DMS 273 treated with DMSO at 0.1 percent for 48 hours (cell line): ENCODE results near the gene KCNN3.

Source experiments
- DNase-seq: peaks from one replicate; lab custom pipeline; 2025; lab: John Stamatoyannopoulos, UW

The KCNN3 gene

DNA sequence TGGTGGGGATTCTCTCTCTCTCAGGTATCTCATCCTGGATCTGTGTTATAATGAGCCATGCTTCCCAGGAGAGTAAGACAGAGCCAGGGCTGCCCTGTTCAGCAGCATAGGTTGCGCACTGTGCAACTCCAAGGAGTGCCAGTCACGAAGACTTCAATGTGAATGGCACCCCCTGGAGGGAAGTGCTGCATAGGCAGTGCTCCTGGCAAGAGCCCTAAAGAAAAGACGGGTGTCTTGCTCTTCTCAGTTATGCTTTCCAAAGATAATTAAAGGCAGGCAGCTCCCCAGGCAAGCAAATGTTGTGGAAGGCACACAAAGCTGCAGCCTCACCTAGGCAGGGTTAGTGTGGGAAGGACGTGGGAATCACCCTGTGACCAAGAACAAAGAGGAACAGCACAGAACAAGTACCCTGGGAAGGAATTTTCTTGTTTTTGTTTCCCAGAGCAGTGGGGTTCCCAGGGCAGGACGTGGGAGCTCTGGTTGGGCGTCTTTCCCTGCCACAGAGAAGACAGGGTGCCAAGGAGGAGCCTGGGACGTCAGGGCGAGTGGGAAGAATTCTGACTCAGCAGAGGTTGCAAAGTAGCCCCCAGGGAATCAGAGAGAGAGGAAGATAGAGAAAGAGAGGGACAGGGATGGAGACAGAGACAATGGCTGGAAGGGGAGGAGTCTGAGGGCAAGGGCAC is 120.9 kb downstream of the KCNN3 start:
- no peak for DNase-seq

DNA sequence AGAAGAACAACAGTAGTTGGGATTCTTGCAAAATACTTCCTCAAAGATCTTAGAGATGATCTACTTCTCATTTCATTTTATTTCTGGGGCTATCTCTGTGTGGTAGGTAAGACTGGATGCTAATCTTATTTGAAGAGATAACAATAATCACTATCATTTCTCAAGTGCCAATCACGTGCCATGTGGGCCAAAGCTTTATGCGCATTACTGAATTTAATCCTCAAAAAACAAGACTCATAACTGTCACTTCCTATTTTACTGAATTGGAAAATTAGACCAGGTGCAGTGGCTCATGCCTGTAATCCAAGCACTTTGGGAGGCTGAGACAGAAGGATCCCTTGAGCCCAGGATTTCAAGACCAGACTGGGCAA is 121.7 kb downstream of the KCNN3 start:
- no peak for DNase-seq

DNA sequence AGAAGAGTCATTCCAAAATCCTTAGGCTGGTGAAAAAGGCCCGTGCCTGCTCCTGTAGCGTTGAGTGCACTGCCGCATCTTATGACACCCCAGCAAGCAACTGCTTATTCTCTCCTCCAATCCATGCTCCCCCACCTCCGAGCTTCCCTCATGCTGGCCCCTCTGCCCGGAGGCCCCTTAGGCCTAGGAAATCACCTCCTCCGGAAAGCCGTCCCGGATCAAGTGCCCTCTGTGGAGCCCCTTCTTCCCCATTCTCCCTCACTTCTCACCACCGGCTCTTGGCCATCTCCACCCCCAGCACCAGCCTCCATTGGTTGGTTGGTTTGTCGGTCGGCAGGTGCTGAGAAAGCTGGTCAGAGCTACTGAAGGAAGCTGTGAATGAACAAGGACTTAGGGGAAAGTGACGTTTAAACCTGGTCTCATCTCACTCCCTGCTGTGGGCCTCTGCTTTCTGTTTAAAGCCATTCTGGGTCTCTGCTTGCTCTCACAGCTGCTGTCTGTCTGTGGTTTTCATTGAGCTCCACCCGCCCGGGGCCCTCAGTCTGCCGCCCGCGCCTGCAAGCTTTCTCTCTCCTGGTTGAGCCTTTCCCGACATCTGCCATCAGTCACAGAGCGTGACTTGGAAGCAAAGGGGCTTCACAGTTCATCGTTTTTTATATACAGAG is 122.2 kb downstream of the KCNN3 start:
- DNase-seq = peak; percentile 39

DNA sequence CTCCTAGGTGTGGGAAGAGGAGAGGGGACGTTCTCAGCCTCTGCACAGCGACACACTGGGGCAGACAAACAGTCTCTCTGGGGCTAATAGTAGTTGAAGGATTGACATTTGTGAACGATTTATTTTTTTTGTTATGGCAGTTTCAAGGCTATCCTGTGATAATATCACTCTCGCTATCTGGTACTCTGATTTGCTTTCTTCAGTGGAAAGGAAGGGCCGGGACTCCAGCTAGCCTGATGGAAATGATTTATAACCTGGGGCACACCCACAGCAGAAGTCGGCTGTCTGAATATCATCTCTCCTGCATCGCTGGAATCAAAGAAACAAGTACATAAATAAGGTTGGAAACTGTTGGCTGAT is 122.7 kb downstream of the KCNN3 start:
- no peak for DNase-seq

DNA sequence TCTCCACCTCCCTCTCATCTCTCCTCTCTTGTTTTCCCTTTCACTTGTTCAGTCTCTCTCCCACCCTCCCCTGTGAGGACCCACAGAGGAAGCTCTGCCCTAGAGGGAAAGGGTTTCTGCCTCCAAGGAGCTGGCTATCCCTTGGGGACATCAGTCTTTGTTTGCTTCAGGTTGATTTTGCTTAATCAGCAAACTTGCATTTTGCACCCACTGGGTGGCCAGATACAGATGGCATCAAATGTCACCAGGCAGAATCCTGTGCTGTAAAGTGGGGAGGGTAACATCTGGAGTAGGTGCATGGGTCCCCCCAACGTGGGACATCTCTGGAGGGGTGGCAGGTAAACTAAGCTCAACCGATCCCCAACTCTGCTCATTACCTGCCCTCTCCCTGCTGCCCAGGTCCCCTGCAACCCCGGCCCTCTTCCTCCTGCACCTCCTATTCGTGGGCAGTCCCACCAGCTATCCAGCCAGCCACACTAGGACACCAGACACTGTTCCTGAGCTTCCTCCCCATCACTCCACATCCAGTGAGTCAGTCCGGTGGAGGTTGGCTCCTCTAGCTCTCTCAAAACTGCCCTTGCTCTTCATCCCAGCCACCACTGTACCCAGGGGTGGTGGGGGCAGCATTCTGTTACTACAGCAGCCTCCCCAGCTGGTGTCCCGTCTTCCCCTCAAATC is 123.3 kb downstream of the KCNN3 start:
- DNase-seq = no peak

DNA sequence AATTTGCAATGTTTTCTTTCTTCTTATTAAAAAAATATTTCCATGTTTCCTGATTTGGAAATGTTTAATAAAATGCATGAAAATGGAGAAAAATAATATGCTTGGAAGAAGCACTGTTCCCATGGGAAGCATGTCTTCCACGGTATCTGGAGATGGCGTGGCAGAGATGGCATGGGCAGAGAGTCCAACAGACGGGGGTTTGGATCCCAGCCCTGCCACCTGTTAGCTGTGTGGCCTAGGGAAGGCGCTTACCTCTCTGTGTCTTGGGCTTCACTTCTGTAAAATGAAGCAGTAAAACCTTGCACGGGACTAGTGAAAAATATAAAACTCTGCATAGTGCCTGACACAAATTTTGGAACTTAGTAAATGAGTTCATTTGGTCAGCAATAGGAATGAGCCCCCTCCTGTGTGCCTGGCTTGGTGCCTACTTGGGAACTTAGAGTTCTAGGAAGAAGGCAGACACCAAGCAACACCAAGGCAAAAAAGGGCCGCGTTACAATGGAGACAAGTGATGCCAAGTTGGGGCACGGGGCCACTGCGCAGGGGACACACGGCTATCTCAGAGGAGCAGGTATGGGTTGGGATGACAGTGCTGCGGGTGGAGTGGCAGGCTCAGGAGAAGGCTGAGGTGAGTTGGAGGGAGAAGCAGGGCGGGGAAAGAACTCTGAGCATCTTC is 124.2 kb downstream of the KCNN3 start:
- DNase-seq = no peak

DNA sequence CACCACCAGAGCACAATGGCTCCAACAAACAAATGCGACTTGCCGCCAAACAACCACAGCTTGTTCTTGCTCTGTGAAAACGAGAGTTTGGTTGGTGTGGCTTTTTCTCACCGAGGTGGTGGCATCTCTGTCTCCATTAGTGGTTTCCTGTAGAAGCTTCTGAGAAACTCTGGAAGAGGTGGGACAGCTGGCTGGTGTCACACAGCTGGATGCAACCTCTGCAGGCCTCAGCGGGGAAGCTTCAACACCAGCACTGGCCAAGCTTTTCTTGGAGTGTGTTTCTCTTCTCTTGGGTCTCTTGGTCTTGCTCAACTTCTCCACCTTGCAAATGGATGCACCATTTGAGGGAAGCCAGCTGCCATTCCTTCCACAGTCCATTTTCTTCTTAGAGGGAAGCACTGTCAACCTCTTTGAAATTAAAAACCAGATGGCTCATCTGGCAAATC is 124.8 kb downstream of the KCNN3 start:
- DNase-seq = no peak

DNA sequence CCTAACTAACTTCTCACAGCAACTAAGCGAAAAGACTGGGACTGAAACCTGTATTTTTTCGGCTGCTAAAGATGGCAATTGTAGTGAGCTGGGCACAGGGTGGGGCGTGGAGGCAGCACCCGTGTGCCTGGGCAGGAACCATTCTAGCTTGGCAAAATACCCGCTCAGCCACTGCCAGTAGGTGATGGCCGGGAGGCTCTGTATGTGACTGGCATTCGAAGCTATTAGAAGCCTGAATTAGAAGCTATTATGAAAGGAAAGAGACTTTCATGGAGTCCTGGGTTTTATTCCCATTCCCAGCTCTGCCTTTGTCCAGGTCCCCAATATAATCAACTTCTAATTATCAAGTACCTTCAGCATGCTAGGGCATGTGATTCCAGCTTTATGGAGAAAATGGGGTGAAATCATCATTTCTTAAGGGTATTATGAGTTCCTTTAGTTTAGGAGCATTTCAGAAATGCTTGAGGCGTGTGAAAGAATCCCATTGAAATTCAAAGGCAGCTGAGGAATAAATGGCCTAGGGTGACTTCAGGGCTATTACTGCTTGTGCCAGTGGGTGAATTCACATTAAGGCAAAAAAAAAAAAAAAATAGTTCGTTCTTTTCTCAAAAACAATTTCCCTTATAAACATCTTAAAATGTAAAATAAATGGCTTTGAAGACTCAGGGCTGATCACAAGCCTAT is 125.6 kb downstream of the KCNN3 start:
- DNase-seq = no peak

DNA sequence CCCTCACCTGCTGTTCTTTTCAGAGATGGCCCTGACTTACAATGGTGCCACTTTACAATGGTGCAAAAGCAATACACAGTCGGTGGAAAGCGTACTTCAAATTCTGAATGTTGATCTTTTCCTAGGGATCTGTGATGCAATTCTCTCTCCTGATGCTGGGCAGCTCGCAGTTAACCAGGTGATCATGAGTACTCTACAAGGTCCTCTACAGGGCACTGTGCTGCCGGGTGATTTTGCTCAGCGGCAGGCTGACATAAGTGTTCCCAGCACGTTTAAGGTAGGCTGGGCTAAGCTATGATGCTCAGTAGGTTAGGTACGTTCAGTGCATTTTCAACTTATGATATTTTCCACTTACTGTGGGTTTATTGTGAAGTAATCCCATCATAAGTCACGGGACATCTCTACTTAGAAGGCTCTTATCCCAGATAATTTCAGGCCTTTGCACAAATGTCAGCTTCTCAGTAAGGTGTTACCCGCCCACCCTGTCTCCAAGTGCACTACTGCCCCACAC is 126.5 kb downstream of the KCNN3 start:
- no peak for DNase-seq

DNA sequence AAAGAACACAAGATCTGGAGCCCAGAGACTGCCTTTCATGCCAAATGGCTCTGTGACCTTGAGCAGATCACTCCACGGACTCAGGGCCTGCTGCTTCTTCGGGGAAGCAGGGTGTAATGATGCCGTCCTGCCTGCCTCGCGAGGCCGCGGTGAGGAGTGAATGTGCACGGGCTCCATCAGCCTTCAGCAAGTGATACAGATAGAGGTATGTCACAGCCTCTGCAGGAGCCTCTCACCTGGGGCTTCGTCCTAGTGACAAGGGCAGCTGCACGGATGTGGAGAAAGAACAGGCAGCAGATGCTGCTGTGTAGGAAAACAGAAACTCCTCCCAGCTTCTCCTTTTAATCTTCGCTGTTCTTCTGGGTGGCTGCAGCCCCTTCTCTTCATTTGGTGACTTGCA is 127.5 kb downstream of the KCNN3 start:
- no peak for DNase-seq

DNA sequence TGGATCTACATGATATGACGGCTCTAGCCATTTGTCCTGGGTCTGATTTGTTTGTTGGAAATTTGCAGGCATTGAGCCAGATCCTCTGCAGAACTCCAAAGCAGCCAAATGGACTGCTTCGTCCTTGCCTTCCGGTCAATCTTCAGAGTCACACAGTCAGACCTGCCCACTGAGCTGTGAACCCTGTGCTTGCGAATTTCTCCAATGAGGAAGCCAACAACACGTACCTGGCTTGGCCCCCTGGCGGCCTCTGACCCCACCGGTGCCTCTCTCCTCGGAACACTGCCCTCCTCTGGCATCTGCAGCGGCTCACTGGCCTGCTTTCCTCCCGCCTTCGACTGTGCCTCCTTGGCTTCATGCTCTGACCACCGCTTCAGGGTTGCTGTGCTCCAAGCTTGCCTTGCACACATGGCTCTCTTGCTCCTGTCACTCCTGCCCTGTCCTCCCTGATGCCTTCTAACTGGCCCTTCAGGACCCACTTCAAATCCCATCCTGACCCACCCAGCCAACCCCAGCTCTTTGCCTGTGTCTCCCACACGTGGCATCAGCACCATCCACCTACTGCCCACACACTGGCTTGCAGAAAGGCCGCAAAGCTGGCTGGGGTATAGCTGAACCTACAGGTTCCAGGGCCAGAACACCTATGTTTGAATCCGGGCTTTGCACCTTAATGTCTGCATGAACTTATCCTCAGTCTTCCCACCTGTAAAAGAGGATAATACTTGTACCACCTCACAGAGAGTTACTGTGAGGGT is 128.2 kb downstream of the KCNN3 start:
- DNase-seq = no peak

DNA sequence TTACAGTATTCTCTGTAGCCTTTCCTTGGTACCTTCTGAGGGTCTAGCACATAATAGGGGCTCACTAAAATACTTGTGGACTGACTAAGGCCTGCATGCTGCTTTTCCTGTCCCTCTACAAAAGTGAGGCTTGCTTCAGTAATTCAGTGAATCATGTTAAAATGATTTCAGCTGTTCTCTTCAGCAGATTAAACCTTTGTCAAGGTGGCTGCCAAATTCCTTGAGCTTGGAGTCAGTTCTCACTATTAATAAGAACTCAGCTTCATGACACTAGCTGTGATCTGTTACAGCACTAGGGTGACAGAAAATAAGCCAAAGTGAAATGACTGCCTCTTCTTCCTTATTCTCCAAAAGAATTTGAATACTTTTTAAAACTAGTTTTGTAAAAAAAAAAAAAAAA is 128.8 kb downstream of the KCNN3 start:
- no peak for DNase-seq

DNA sequence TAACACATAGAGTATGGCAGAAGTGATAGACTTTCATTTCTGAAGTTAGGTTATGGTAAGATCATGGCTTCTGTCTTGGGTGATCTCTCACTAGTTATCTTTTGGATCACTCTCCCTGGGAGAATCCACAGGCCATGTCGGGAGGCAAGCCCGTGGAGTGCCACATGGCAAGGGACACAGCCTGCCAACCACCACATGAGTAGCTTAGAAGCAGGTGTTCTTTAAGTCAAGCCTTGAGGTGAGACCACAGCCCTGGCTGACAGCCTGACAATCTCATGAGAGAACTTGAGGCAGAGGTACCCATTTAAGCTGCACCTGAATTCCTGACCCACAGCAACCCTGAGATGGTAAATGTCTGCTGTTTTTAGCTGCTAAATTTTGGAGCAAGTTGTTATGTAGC is 130.4 kb downstream of the KCNN3 start:
- DNase-seq = no peak

DNA sequence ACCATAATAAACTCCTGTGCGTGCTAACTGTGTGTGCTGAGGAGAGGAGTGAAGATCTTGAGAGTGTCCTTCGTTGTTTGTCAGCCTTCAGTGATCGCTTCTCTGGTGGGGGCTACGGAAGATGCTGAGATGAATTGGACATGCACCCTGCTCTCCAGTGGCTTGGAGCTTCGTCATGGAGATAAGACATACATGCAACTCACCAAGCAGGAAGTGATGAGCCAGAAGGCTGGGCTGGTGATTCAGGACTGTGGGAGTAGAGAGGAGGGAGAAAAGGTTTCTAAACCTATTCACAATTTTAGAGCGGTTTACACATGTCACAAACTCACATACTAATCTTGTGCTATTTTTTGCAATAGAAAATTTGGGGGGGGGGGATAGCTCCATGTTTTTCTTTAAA is 133.2 kb downstream of the KCNN3 start:
- no peak for DNase-seq

DNA sequence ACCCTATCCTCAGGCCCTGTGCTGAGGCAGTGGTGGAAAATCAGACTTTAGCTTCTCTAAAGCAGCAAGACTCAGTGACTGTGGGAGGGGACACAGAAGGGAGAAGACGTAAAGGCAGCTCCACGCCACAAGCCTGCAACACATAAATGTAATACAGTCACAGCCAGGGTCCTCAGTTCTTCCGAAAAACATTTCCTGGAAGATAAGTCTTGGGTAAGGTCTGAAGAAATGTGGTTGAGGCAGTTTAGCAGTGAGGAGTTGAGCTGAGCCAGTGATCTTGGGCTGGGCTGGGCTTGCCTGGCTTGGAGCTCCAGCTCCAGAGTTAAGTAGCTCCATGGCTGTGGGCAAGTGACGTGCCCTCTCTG is 134.3 kb downstream of the KCNN3 start:
- no peak for DNase-seq

DNA sequence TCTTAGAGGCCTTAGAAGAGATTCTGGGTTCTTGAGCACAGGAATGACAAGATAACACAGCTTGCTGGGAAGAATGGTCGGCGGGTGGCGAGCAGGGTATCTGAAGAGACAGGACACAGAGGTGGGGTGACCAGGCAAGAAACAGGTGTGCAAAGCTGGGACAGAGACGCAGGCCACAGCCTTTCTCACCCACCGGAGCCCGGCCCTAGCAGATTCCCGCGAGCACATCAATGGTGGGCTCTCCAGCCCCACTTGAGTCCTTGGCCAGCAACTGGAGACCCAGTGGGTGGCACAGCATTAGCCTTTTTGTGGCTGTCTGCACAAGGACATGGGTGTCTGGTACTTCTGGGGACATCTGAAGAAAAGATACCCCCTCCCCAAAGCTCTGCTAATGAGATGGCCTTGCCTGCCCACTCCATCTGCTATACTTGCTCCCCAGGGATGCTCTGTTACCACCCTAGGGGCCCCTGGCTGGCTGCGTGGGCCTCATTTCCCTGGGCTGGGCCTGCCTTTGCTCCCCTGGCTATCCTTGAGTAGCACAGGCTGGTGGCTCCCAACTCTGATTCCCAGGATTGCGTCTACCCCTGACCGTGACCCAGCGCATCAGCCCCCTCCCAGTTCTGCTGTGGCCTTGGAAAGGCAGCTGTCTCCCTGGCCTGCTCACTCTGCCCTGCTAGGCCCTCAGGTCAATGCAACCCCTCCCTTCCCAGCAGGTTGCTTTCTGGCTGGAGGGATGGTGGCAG is 134.8 kb downstream of the KCNN3 start:
- no peak for DNase-seq

DNA sequence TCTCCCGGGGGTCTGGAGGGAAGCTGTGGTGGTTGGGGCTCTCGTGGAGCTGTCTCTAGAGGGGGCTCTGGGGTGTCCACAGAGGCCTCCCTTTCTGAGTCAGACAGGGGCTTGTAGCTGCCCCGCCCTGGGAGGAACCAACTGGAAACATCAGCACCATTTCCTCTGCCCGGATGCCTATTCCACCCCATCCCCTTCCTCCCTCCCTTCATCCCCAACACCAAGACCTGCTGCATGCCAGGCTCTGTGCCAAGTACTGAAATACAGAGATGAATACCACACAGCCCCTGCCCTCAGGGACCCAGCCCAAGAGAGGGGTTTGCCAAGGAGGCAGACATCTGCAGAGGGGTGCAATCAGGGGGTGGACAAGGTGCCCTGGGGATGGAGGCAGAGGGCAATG is 136.5 kb downstream of the KCNN3 start:
- DNase-seq = no peak

DNA sequence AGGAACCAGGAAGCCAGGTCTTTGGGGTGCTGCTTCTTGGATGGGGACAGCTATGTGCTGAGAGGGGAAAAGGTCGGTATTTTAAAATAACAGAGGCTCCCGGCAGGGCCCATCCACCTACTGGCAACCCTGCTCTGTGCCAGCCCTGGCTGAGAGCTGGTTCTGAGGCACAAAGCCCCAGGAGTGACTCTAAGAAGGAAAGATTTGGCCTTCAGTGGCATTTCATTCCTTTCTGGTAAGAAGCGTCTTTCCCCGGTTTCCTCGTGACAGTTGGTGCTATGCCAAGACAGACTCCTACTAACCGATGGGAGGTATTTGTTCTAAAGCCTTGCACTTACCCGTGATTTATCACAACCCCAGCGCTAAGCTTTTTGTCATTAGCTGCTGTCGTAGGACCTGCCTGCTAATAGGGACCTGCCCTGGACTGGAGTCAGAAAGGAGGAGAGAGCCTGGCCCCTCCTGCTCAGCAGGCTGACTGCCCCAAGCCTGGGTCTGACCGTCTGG is 139.0 kb downstream of the KCNN3 start:
- no peak for DNase-seq

DNA sequence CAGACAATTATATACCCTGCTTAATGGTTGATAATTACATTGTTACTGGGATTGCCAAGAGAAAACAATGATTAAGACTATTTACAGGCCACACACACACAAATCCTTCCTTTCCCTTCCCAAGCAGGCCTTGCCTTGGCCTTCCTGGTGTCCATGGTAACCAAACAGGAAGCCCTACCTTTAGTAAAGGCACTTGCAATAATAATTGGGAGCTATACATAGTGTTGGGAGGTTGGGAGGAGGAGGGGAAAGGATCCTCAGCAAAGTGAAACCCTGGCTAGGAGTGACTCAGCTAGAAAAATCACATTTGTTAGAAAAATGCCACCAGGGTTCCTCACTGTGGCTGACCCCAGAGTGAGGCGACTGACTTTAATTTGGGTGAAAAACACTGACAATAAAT is 139.8 kb downstream of the KCNN3 start:
- DNase-seq = no peak

DNA sequence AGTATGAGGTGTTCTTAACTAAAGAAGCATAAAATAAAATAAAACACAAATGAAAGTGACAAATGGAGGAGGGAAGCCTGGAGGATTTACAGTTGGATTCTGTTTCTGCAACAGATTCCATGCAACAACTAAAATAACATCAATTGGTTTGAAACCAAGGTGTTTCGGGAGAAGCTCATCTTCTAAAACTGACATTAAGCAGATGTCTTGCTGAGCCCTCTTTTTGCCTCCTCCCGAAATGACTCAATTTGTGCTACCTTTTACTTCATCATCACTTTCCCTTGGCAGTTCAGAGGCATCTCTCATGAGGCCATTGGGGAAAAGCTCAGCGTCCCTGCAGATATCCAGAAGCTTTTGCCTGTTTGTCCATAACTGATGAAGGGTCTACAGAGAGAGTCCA is 140.5 kb downstream of the KCNN3 start:
- DNase-seq = no peak

DNA sequence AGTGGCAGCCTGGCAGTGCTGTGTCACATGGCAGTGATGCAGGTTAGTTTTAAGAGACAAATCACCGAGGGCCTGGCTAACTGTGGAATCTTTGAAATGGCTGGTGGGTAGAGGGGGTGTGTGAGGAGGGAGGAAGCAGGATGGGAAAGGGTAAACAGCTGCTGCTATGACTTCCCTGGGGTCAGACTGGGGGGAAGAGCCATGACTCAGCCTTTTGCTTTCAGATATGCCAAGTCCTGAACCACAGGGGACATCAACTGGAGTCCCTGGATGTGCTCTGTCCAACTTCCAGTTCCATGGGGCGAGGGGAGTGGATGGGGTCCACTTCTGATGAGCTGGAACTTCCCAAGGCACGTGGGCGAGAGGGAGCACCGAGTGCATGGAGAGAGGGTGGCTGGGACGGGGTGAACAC is 141.0 kb downstream of the KCNN3 start:
- DNase-seq = no peak
